Hepatocyte (in vitro differentiated cells): ENCODE results near the gene FASTKD1.

ENCODE experiments used
- EZH2 ChIP-seq: fragments of 200-600 bp; sonication (generic); IDR thresholded peaks from 2 replicates; pipeline ENCODE4 v1.6.1; 2016; ENCODE audit warnings: antibody characterized with exemption, mild to moderate bottlenecking, borderline replicate concordance
- TF ChIP-seq, protein P1 (sequence below): fragments of 200-600 bp; sonication (generic); IDR thresholded peaks from 2 replicates; pipeline ENCODE4 v1.5.1; 2016; ENCODE audit warnings: antibody characterized with exemption, mild to moderate bottlenecking; ENCODE audit not compliant: poor library complexity

GRCh38 chr2:169599568-169599967 is 25.9 kb upstream of the FASTKD1 start:
- no peak for TF ChIP-seq EZH2
- TF ChIP-seq, protein P1, sequence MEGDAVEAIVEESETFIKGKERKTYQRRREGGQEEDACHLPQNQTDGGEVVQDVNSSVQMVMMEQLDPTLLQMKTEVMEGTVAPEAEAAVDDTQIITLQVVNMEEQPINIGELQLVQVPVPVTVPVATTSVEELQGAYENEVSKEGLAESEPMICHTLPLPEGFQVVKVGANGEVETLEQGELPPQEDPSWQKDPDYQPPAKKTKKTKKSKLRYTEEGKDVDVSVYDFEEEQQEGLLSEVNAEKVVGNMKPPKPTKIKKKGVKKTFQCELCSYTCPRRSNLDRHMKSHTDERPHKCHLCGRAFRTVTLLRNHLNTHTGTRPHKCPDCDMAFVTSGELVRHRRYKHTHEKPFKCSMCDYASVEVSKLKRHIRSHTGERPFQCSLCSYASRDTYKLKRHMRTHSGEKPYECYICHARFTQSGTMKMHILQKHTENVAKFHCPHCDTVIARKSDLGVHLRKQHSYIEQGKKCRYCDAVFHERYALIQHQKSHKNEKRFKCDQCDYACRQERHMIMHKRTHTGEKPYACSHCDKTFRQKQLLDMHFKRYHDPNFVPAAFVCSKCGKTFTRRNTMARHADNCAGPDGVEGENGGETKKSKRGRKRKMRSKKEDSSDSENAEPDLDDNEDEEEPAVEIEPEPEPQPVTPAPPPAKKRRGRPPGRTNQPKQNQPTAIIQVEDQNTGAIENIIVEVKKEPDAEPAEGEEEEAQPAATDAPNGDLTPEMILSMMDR = no peak
